HG02610 (cell line): ENCODE data around the gene SPATA45.

ENCODE experiments used
- ATAC-seq: cut with Tn5 transposase; IDR thresholded peaks from one replicate; pipeline ENCODE4 v1.9.1; 2021; ENCODE audit warnings: mild to moderate bottlenecking, moderate library complexity; ENCODE audit not compliant: unreplicated experiment

SPATA45 gene

GRCh38 chr1:212833211-212834207 lies 13.9 kb downstream of the SPATA45 start:
- peak; percentile 83 for ATAC-seq

DNA sequence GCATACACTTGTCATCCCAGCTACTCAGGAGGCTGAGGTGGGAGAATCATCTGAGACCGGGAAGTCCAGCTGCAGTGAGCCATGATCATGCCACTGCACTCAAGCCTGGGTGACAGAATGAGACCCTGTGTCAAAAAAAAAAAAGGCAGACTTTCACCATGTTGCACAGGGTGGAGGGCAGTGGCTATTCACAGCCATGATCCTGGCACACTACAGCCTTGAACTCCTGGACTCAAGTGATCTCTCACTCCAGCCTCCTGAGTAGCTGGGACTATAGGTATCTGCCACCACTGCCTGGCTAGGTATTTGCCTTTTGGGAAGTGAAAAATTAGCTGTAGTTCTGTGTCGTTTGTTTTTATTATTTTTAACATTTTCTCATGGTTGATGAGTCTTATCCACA lies 19.1 kb downstream of the SPATA45 start:
- ATAC-seq, result no peak

DNA sequence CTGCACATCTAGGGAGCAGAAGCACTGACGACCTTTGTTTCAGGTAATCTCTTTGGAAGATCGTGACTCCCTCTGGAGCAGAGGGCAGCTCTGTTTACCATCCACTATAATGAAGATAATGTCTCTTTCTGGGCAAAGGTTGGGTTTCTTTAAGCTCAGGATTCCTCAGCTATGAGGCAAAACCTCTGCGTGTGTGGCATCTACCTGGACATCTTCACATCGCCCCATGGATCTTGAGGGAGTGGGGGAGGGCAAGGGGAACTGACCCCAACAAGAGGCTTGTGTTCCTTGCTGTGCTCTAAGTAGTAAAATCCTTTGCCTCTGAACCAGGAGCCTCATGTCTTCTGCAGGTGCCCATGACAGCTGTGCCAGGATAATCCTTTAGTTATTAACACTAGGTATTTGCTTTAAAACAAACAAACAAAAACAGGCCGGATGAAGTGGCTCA lies 19.6 kb downstream of the SPATA45 start:
- no peak for ATAC-seq

DNA sequence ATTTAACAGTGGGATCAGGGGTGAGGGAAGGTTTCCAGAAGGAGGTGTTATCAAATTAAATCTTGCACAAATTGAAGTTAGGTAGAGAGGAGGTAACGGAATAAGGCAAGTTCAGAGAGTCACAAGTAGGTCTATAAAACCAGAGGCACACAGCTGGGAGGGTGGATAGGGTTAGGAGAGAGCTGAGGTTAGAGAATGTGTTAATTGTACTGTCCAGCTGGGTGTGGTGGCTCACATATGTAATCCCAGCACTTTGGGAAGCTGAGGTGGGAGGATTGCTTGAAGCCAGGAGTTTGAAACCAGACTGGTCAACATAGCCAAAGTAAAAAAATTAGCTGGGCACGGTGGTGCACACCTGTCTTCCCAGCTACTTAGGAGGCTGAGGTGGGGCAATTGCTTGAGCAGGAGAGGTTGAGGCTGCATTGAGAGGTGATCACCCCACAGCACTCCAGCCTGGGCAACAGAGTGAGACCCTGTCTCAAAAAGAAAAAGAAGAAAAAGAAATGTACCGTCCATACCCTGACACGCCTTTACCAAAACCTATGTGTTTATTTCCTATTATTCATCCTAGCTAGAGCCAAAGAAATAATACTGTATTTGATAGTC lies 20.2 kb downstream of the SPATA45 start:
- no peak for ATAC-seq

GRCh38 chr1:212825798-212826452 lies 21.5 kb downstream of the SPATA45 start:
- ATAC-seq, result no peak

- ATAC-seq, result no peak
Measured at GRCh38 chr1:212824201-212824600, 23.2 kb downstream of the SPATA45 start.

DNA sequence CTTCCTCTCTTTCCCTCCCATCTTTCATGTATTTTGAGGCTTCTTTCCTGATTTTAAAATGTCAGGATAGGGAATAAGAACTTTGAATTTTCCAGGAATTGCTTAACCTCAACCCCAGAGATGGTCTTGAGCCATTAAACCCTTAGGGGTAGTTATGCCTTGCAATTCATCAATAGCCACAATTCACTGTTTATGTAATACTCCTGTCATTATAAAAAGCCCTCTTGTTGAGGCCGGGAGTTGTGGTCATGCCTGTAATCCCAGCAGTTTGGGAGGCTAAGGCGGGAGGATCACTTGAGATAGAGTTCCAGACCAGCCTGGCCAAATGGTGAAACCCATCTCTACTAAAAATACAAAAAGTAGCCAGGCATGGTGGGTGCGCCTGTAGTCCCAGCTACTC lies 24.5 kb downstream of the SPATA45 start:
- ATAC-seq, result no peak

- no peak for ATAC-seq
Measured at GRCh38 chr1:212820969-212821368, 26.5 kb downstream of the SPATA45 start.

GRCh38 chr1:212819726-212820125 lies 27.7 kb downstream of the SPATA45 start:
- peak; percentile 90 for ATAC-seq

GRCh38 chr1:212816567-212817278 lies 30.7 kb downstream of the SPATA45 start:
- no peak for ATAC-seq

DNA sequence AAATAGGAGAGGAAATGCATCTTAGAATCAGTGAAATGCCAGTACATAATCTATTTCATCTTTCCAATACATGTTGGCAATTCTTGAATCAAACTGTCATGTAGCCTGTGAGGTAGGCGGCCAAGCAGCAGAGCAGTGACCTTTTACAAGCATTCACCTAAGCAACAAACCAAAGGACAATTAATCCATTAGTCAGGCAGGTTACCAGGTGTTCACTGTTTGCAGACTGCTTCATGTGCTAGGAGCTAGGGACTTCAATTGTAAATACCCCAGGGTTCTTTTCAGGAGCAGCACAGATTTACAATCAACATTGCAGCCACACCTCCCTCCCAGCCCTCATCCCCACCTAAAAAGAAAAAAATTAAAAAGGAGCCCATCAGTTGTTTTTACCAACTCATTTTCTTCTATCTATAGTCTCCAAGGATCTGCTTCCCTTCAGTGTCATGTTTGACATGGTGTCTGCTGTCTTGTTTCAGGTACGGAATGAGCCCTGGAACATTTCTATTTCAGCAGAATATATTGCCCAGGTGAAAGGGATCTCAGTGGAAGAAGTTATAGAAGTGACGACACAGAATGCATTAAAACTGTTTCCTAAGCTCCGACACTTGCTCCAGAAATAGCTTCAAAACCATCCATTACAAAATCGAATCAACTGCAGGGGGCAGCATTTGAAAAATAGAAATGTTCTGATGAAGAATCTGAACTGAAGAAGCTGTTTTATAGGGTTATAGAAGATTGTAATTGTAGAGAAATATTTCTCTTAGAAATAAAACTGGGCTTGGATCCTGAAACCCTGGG lies 32.7 kb downstream of the SPATA45 start:
- ATAC-seq, result no peak

DNA sequence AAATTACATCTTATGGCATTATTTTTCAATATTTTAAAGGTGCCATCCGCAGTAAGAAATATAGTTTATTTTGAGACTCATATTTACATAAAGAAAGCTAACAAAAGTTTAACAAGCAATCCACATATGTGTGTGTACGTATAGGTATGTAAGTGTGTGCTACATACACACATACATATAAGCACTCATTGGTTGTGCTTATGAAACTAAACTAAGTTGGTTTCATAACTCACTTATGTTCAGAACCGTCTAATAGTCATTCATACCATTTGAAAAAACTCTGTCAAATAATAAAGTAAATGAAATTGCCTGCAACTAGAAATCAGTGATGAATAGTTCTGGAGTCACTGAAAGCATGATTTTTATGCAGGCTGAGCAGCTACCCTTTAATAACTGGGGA lies 41.7 kb downstream of the SPATA45 start:
- ATAC-seq, result no peak

DNA sequence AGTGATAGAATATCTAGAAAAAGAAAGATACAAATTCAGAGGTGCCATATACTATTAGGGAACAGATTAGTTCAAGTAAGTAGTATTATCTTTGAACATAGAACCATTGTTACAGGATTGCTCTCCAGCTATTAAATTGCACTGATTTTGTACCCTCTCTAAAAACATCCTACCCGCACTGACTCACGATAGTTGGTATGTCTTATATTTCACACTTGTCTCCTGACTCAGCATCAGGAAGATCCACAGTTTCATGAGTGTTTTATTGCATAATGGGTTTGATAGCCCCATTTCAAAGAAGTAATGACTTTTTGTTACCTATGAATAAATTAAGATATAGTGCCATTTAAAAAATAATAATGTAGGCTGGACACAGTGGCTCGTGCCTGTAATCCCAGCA lies 49.8 kb downstream of the SPATA45 start:
- no peak for ATAC-seq

DNA sequence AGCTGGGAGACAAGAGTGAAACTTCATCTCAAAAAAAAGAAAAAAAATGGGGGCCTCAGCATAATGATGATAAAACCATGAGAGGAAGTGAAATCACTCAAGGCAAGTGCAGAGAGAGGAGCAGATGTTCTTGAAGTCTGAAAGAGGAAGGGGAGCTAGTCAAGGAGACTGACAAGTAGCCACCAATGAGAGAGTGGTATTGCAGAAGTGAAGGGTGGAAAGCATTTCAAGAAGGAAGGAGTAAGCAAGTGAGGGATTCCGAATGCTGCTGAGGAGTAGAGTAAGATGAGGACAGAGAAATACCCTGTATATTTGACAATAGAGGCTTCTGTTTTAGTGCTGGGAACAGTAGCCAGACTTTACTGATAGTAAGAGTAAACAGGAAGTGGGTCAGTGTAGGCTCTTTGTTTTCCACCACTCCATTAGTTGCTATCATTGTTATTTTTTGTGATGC lies 52.9 kb downstream of the SPATA45 start:
- ATAC-seq, result peak; percentile 84

DNA sequence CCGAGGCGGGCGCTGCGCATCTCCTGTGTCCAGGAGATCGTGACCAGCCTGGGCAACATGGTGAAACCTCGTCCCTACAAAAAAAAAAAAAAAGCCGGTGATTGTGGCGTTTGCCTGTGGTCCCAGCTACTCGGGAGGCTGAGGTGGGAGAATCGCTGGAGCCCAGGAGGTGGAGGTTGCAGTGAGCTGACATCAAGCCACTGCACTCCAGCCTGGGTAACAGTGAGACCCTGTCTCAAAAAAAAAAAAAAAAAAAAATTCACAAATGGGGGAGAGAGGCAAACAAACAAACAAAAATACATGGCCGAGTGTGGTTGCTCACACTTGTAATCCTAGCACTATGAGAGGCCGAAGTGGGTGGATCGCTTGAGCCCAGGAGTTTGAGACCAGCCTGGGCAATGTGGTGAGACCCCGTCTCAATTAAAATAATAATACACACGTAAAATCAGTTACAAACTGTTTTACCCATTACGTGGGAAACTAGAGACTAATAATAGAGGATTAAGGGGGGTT lies 55.0 kb downstream of the SPATA45 start:
- no peak for ATAC-seq

DNA sequence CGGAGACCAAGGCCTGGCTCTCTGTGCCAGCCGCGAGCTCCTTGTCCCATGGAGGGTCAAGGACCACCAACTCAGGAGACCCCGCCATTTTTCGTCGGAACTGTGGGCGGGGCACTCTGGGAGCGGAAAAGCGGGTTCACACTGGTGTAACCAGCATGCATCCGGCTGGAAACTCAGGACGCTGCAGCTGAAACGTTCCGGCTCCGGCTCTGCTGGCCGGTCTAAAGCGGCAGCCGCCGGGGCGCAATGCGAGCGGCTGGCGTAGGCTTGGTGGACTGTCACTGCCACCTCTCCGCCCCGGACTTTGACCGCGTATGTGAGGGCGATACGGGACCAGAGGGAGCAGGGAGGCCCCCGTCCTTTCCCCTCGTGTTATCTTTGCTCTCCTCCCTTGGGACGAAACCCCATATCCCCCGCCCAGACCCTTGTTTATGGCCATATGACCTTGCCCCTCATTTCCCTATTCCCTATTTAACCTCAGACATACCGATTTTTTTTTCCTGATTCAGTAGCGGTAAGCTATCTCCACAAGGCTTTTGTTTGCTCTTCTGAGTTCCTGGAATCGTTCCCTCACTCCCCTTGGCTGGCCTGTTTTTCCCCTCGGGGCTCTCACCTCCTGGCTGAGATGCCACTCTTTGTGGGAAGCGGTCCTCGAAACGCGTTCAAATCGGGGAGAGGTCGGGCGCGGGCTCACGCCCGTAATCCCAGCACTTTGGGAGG lies 55.6 kb downstream of the SPATA45 start, which contains the start of the genes NSL1 and TATDN3:
NSL1 (minus strand) TSS at position 102 of the 720 bp plus-strand sequence; CDS start at position 88, 14 bp downstream.
TATDN3 (plus strand) TSS at position 219 of the 720 bp plus-strand sequence; CDS start at position 247, 28 bp downstream.
- peak; percentile 62 for ATAC-seq

- ATAC-seq, result peak; percentile 26
Measured at GRCh38 chr1:212791261-212791675, 56.2 kb downstream of the SPATA45 start.

DNA sequence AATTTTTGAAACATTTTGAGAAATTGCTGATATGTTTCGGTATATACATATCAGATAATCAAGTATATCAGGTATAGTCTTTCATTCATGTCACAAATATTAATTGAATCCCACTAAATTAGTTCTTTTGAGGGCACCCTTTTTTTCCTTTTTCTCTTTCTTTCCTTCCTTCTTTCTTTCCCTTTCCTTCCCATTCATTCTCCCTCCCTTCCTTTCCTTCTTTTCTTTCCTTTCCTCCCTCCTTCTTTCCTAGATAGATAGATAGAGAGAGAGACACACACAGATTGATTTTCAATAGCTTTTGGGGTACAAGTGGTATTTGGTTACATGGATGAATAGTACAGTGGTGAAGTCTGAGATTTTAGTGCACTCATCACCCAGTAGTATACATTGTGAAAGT lies 61.6 kb downstream of the SPATA45 start:
- ATAC-seq, result no peak

DNA sequence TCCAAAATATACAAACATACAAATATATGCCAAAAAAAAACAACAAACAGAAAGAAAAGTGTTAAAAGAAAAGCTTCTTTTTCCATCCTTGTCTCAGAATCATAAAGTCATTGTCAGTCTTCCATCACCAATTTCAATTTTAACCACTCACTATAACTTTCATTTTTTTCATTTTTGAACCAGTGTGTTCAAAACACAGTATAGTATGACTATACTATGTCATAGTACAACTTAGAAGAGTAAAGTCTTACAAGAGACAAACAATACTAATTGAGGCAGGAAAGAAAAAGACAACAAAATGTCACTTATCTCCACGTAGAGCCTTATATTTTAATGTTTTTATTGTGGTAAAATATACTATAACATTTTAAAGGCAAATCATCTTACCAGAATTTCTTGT lies 63.5 kb downstream of the SPATA45 start:
- ATAC-seq, result no peak
